PFSK-1 (cell line): Measurements from ENCODE around the gene MDM1.

ENCODE experiments used
- FOXP2 ChIP-seq: optimal IDR thresholded peaks from 2 replicates; pipeline ENCODE3; 2011; ENCODE audit warnings: borderline replicate concordance, control low read depth, inconsistent platforms; ENCODE audit not compliant: insufficient read depth; ENCODE audit errors: extremely low read length, extremely low read depth
- POLR2AphosphoS5 ChIP-seq: IDR thresholded peaks from 2 replicates; pipeline ENCODE4 v1.6.1; 2012; ENCODE audit warnings: low read depth, mild to moderate bottlenecking, control low read depth, low read length, moderate library complexity
- REST ChIP-seq, 2 experiments: IDR thresholded peaks; 2 replicates each; pipeline versions ENCODE4 v1.6.1 to v1.8.0; 2011 to 2012; ENCODE audit warnings: low read depth in 2 of 2, low read length in 2 of 2, control low read depth in 1 of 2, inconsistent platforms in 1 of 2, mild to moderate bottlenecking in 1 of 2, moderate library complexity in 1 of 2; ENCODE audit not compliant: insufficient read depth in 1 of 2
- SIN3A ChIP-seq: IDR thresholded peaks from 2 replicates; pipeline ENCODE4 v1.6.1; 2012; ENCODE audit warnings: mild to moderate bottlenecking, low read length, moderate library complexity, borderline replicate concordance; ENCODE audit not compliant: insufficient read depth
- TAF1 ChIP-seq: IDR thresholded peaks from 2 replicates; pipeline ENCODE4 v1.6.1; 2012; ENCODE audit warnings: low read length, control low read depth, borderline replicate concordance; ENCODE audit not compliant: insufficient read depth

MDM1 gene

GRCh38 chr12:68358532-68359485 lies 26.6 kb upstream of the MDM1 start:
- TF ChIP-seq REST (IDR thresholded peaks at IDR 0.05; ENCODE audit: insufficient read depth in 1 of 2, low read depth in 2 of 2, low read length in 2 of 2) = no peak
- TF ChIP-seq POLR2AphosphoS5 = no peak
- TF ChIP-seq FOXP2 = no peak
- TF ChIP-seq TAF1 = no peak
- TF ChIP-seq SIN3A = no peak

GRCh38 chr12:68356986-68357385 lies 24.8 kb upstream of the MDM1 start:
- no peak for TF ChIP-seq POLR2AphosphoS5
- no peak for TF ChIP-seq TAF1
- no peak for TF ChIP-seq REST (IDR thresholded peaks at IDR 0.05; ENCODE audit: insufficient read depth in 1 of 2, low read depth in 2 of 2, low read length in 2 of 2)
- no peak for TF ChIP-seq SIN3A
- no peak for TF ChIP-seq FOXP2

- TF ChIP-seq SIN3A (no peak), TAF1 (no peak), REST (IDR thresholded peaks at IDR 0.05; ENCODE audit: insufficient read depth in 1 of 2, low read depth in 2 of 2, low read length in 2 of 2) (no peak), FOXP2 (no peak), POLR2AphosphoS5 (no peak)
Observed at GRCh38 chr12:68356060-68356695, 24.0 kb upstream of the MDM1 start.

- no peak for TF ChIP-seq REST (IDR thresholded peaks at IDR 0.05; ENCODE audit: insufficient read depth in 1 of 2, low read depth in 2 of 2, low read length in 2 of 2)
- no peak for TF ChIP-seq FOXP2
- no peak for TF ChIP-seq TAF1
- TF ChIP-seq POLR2AphosphoS5 = no peak
- no peak for TF ChIP-seq SIN3A
Observed at GRCh38 chr12:68354977-68355541, 22.9 kb upstream of the MDM1 start.
